ENCODE results near the gene MC3R.

MC3R gene

GRCh38 chr20:56244259-56244658 is 4.3 kb upstream of the MC3R start:
- H2BK15ac ChIP-seq (ENCODE audit: low read length) = no peak overlapping the region
- no peak overlapping the region for H4K91ac ChIP-seq (ENCODE audit: low read depth, low read length, poor library complexity)
- no peak overlapping the region for H3K4ac ChIP-seq (ENCODE audit: low read length)
- no peak overlapping the region for H3K27ac ChIP-seq (replicated peaks; ENCODE audit: low read length)
- no peak overlapping the region for H3K4me3 ChIP-seq (ENCODE audit: low read length in 2 of 2)
- no peak overlapping the region for H3K18ac ChIP-seq (ENCODE audit: low read length)
- no peak overlapping the region for H4K8ac ChIP-seq (ENCODE audit: low read depth, low read length)
- no peak overlapping the region for H2AFZ ChIP-seq (ENCODE audit: low read length)
- no peak overlapping the region for H2BK120ac ChIP-seq (ENCODE audit: low read depth, low read length)
- no peak overlapping the region for H3K4me2 ChIP-seq (ENCODE audit: insufficient read depth, low read length, poor library complexity, severe bottlenecking)
- no peaks in the 10 kb centered on the region for H3K79me1 ChIP-seq (ENCODE audit: low read depth, low read length)
- peaks cover 0 to 5% of the 10 kb centered on the region in 2 donors for H3K9me3 ChIP-seq (replicated peaks in 1 of 2; ENCODE audit: control insufficient read depth in 2 of 2, insufficient read depth in 1 of 2, low read depth in 1 of 2, low read length in 2 of 2)
- no peak overlapping the region for H2BK5ac ChIP-seq (ENCODE audit: low read length)
- no peak overlapping the region for H2AK5ac ChIP-seq (ENCODE audit: low read depth, low read length)
- no peaks in the 10 kb centered on the region for H3K36me3 ChIP-seq (replicated peaks in 1 of 2; ENCODE audit: control insufficient read depth in 2 of 2, insufficient read depth in 2 of 2, low read length in 2 of 2)
- H3K14ac ChIP-seq (ENCODE audit: low read length) = no peak overlapping the region
- H3K9ac ChIP-seq (ENCODE audit: low read depth, low read length, poor library complexity) = no peak overlapping the region
- H3K4me1 ChIP-seq (ENCODE audit: control insufficient read depth in 2 of 2, insufficient read depth in 1 of 2, low read depth in 1 of 2, low read length in 2 of 2) = no peaks in the 10 kb centered on the region
- H3K27me3 ChIP-seq (ENCODE audit: control insufficient read depth in 3 of 3, insufficient read depth in 3 of 3, low read depth in 1 of 3, low read length in 3 of 3) = no peaks in the 10 kb centered on the region
- H2BK12ac ChIP-seq (ENCODE audit: low read length) = no peak overlapping the region
- H3K23ac ChIP-seq (ENCODE audit: low read depth, low read length, poor library complexity) = no peak overlapping the region
- no peak for DNase-seq (ENCODE audit: low spot score)
- WGBS, 2 donors (ENCODE audit: extremely low coverage in 2 of 2, insufficient read length in 2 of 2, insufficient replicate concordance in 1 of 2) = no CpG with 5 or more reads among the region's 6 CpGs

- H3K27ac ChIP-seq (replicated peaks; ENCODE audit: low read length) = no peak overlapping the region
- no peak overlapping the region for H3K23ac ChIP-seq (ENCODE audit: low read depth, low read length, poor library complexity)
- no peak overlapping the region for H2BK15ac ChIP-seq (ENCODE audit: low read length)
- no peaks in the 10 kb centered on the region for H3K79me1 ChIP-seq (ENCODE audit: low read depth, low read length)
- WGBS, 2 donors (ENCODE audit: extremely low coverage in 2 of 2, insufficient read length in 2 of 2, insufficient replicate concordance in 1 of 2) = no CpG with 5 or more reads among the region's 3 CpGs
- H3K14ac ChIP-seq (ENCODE audit: low read length) = no peak overlapping the region
- H2AK5ac ChIP-seq (ENCODE audit: low read depth, low read length) = no peak overlapping the region
- H2BK12ac ChIP-seq (ENCODE audit: low read length) = no peak overlapping the region
- no peaks in the 10 kb centered on the region for H3K27me3 ChIP-seq (ENCODE audit: control insufficient read depth in 3 of 3, insufficient read depth in 3 of 3, low read depth in 1 of 3, low read length in 3 of 3)
- DNase-seq (ENCODE audit: low spot score) = no peak
- no peak overlapping the region for H3K4ac ChIP-seq (ENCODE audit: low read length)
- H3K36me3 ChIP-seq (replicated peaks in 1 of 2; ENCODE audit: control insufficient read depth in 2 of 2, insufficient read depth in 2 of 2, low read length in 2 of 2) = no peaks in the 10 kb centered on the region
- H4K8ac ChIP-seq (ENCODE audit: low read depth, low read length) = no peak overlapping the region
- H2BK120ac ChIP-seq (ENCODE audit: low read depth, low read length) = no peak overlapping the region
- no peak overlapping the region for H3K4me3 ChIP-seq (ENCODE audit: low read length in 2 of 2)
- H4K91ac ChIP-seq (ENCODE audit: low read depth, low read length, poor library complexity) = no peak overlapping the region
- peaks cover 0 to 5% of the 10 kb centered on the region in 2 donors for H3K9me3 ChIP-seq (replicated peaks in 1 of 2; ENCODE audit: control insufficient read depth in 2 of 2, insufficient read depth in 1 of 2, low read depth in 1 of 2, low read length in 2 of 2)
- H2BK5ac ChIP-seq (ENCODE audit: low read length) = no peak overlapping the region
- H3K18ac ChIP-seq (ENCODE audit: low read length) = no peak overlapping the region
- no peaks in the 10 kb centered on the region for H3K4me1 ChIP-seq (ENCODE audit: control insufficient read depth in 2 of 2, insufficient read depth in 1 of 2, low read depth in 1 of 2, low read length in 2 of 2)
- H3K9ac ChIP-seq (ENCODE audit: low read depth, low read length, poor library complexity) = no peak overlapping the region
- H3K4me2 ChIP-seq (ENCODE audit: insufficient read depth, low read length, poor library complexity, severe bottlenecking) = no peak overlapping the region
- H2AFZ ChIP-seq (ENCODE audit: low read length) = no peak overlapping the region
Measured at GRCh38 chr20:56245761-56246160, 2.8 kb upstream of the MC3R start.

- Histone ChIP-seq H2BK12ac (ENCODE audit: low read length) (no peak overlapping the region), H3K9me3 (replicated peaks in 1 of 2; ENCODE audit: control insufficient read depth in 2 of 2, insufficient read depth in 1 of 2, low read depth in 1 of 2, low read length in 2 of 2) (peaks cover 0 to 5% of the 10 kb centered on the region in 2 donors), H4K8ac (ENCODE audit: low read depth, low read length) (no peak overlapping the region), H4K91ac (ENCODE audit: low read depth, low read length, poor library complexity) (no peak overlapping the region), H3K4me2 (ENCODE audit: insufficient read depth, low read length, poor library complexity, severe bottlenecking) (no peak overlapping the region), H3K27ac (replicated peaks; ENCODE audit: low read length) (no peak overlapping the region), H3K4me3 (ENCODE audit: low read length in 2 of 2) (peak overlapping the region in 1 of 2 donors; percentile 1), H3K4ac (ENCODE audit: low read length) (no peak overlapping the region), H3K18ac (ENCODE audit: low read length) (peak overlapping the region; percentile 5), H3K4me1 (ENCODE audit: control insufficient read depth in 2 of 2, insufficient read depth in 1 of 2, low read depth in 1 of 2, low read length in 2 of 2) (no peaks in the 10 kb centered on the region), H3K36me3 (replicated peaks in 1 of 2; ENCODE audit: control insufficient read depth in 2 of 2, insufficient read depth in 2 of 2, low read length in 2 of 2) (no peaks in the 10 kb centered on the region), H3K27me3 (ENCODE audit: control insufficient read depth in 3 of 3, insufficient read depth in 3 of 3, low read depth in 1 of 3, low read length in 3 of 3) (peaks cover 0 to 5% (median 0%) of the 10 kb centered on the region in 3 experiments), H2AK5ac (ENCODE audit: low read depth, low read length) (no peak overlapping the region), H2AFZ (ENCODE audit: low read length) (no peak overlapping the region), H3K79me1 (ENCODE audit: low read depth, low read length) (no peaks in the 10 kb centered on the region), H2BK15ac (ENCODE audit: low read length) (no peak overlapping the region), H2BK5ac (ENCODE audit: low read length) (no peak overlapping the region), H2BK120ac (ENCODE audit: low read depth, low read length) (no peak overlapping the region), H3K23ac (ENCODE audit: low read depth, low read length, poor library complexity) (peak overlapping the region; percentile 66), H3K9ac (ENCODE audit: low read depth, low read length, poor library complexity) (no peak overlapping the region), H3K14ac (ENCODE audit: low read length) (no peak overlapping the region)
- WGBS, 2 donors (ENCODE audit: extremely low coverage in 2 of 2, insufficient read length in 2 of 2, insufficient replicate concordance in 1 of 2) = no CpG with 5 or more reads among the region's 32 CpGs
- no peak for DNase-seq (ENCODE audit: low spot score)
Measured at GRCh38 chr20:56249244-56249955, 868 bp downstream of the MC3R start.

- H2BK12ac ChIP-seq (ENCODE audit: low read length) = no peak overlapping the region
- H3K23ac ChIP-seq (ENCODE audit: low read depth, low read length, poor library complexity) = no peak overlapping the region
Measured at GRCh38 chr20:56249956-56250355, 1.4 kb downstream of the MC3R start.

More at GRCh38 chr20:56249956-56250355, 1.4 kb downstream of the MC3R start:
- peaks cover 0 to 5% of the 10 kb centered on the region in 2 donors for H3K9me3 ChIP-seq (replicated peaks in 1 of 2; ENCODE audit: control insufficient read depth in 2 of 2, insufficient read depth in 1 of 2, low read depth in 1 of 2, low read length in 2 of 2)
- no peak overlapping the region for H2AK5ac ChIP-seq (ENCODE audit: low read depth, low read length)
- WGBS, 2 donors (ENCODE audit: extremely low coverage in 2 of 2, insufficient read length in 2 of 2, insufficient replicate concordance in 1 of 2) = no CpG with 5 or more reads among the region's 7 CpGs
- H3K36me3 ChIP-seq (replicated peaks in 1 of 2; ENCODE audit: control insufficient read depth in 2 of 2, insufficient read depth in 2 of 2, low read length in 2 of 2) = no peaks in the 10 kb centered on the region
- H4K8ac ChIP-seq (ENCODE audit: low read depth, low read length) = no peak overlapping the region
- H3K14ac ChIP-seq (ENCODE audit: low read length) = no peak overlapping the region
- no peak for DNase-seq (ENCODE audit: low spot score)
- H3K9ac ChIP-seq (ENCODE audit: low read depth, low read length, poor library complexity) = no peak overlapping the region
- H3K27ac ChIP-seq (replicated peaks; ENCODE audit: low read length) = no peak overlapping the region
- no peak overlapping the region for H3K4ac ChIP-seq (ENCODE audit: low read length)
- no peaks in the 10 kb centered on the region for H3K79me1 ChIP-seq (ENCODE audit: low read depth, low read length)
- H2AFZ ChIP-seq (ENCODE audit: low read length) = no peak overlapping the region
- H3K27me3 ChIP-seq (ENCODE audit: control insufficient read depth in 3 of 3, insufficient read depth in 3 of 3, low read depth in 1 of 3, low read length in 3 of 3) = peaks cover 0 to 5% (median 0%) of the 10 kb centered on the region in 3 experiments
- no peak overlapping the region for H2BK120ac ChIP-seq (ENCODE audit: low read depth, low read length)
- no peak overlapping the region for H4K91ac ChIP-seq (ENCODE audit: low read depth, low read length, poor library complexity)
- no peak overlapping the region for H3K4me3 ChIP-seq (ENCODE audit: low read length in 2 of 2)
- H2BK15ac ChIP-seq (ENCODE audit: low read length) = no peak overlapping the region
- no peaks in the 10 kb centered on the region for H3K4me1 ChIP-seq (ENCODE audit: control insufficient read depth in 2 of 2, insufficient read depth in 1 of 2, low read depth in 1 of 2, low read length in 2 of 2)
- H3K4me2 ChIP-seq (ENCODE audit: insufficient read depth, low read length, poor library complexity, severe bottlenecking) = no peak overlapping the region
- no peak overlapping the region for H3K18ac ChIP-seq (ENCODE audit: low read length)
- H2BK5ac ChIP-seq (ENCODE audit: low read length) = no peak overlapping the region
